ENCODE data around the gene TOX4. TPM values are rescaled to one million over a fixed set of nuclear protein-coding genes. Genes with fewer than 3 reads are reported as not detected.

Gene TOX4
- total RNA-seq, 2 donors from 2014 or later = 34.5 to 54.7 TPM

- Histone ChIP-seq H3K27ac (no peak overlapping the region), H3K4me1 (ENCODE audit: control insufficient read depth in 1 of 2, low read depth in 2 of 2) (peaks cover 0 to 5% of the 10 kb centered on the region in 2 donors), H3K36me3 (no peaks in the 10 kb centered on the region), H3K9me3 (no peaks in the 10 kb centered on the region), H3K27me3 (replicated peaks; ENCODE audit: insufficient read depth) (no peaks in the 10 kb centered on the region), H3K4me3 (peak overlapping the region; percentile 33)
- DNase-seq (ENCODE audit: low spot score) = no peak
- TF ChIP-seq, protein P1, sequence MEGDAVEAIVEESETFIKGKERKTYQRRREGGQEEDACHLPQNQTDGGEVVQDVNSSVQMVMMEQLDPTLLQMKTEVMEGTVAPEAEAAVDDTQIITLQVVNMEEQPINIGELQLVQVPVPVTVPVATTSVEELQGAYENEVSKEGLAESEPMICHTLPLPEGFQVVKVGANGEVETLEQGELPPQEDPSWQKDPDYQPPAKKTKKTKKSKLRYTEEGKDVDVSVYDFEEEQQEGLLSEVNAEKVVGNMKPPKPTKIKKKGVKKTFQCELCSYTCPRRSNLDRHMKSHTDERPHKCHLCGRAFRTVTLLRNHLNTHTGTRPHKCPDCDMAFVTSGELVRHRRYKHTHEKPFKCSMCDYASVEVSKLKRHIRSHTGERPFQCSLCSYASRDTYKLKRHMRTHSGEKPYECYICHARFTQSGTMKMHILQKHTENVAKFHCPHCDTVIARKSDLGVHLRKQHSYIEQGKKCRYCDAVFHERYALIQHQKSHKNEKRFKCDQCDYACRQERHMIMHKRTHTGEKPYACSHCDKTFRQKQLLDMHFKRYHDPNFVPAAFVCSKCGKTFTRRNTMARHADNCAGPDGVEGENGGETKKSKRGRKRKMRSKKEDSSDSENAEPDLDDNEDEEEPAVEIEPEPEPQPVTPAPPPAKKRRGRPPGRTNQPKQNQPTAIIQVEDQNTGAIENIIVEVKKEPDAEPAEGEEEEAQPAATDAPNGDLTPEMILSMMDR (IDR thresholded peaks at IDR 0.05) = no peak
- ATAC-seq (ENCODE audit: insufficient number of reproducible peaks, low FRiP score, low read depth) = no peak
Measured at GRCh38 chr14:21536418-21537089, 59.6 kb downstream of the TOX4 start.

DNA sequence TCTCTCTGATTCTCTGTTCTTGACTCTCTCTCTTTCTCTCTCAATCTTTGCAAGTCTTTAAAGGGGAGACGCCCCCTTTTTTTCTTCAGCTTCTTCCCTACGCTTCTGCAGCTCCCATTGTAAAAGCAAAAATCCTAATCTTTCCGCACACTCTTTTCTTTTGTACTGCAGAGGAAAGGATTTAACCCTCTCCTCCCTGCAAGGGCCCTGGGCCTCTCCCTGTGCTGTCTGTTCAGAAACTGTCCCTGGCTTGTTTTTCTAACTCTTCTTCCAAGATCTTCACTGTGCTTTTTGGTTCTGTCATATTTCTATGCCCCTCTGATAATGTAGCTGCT is 60.1 kb downstream of the TOX4 start:
- Histone ChIP-seq H3K36me3 (no peaks in the 10 kb centered on the region), H3K4me3 (no peak overlapping the region), H3K9me3 (no peaks in the 10 kb centered on the region), H3K4me1 (ENCODE audit: control insufficient read depth in 1 of 2, low read depth in 2 of 2) (peaks cover 0 to 5% of the 10 kb centered on the region in 2 donors), H3K27me3 (replicated peaks; ENCODE audit: insufficient read depth) (no peaks in the 10 kb centered on the region), H3K27ac (no peak overlapping the region)
- DNase-seq (ENCODE audit: low spot score) (no peak), ATAC-seq (ENCODE audit: insufficient number of reproducible peaks, low FRiP score, low read depth) (no peak)
- TF ChIP-seq, protein P1 (IDR thresholded peaks at IDR 0.05) = no peak

GRCh38 chr14:21539189-21539940 is 62.4 kb downstream of the TOX4 start:
- H3K36me3 ChIP-seq = no peaks in the 10 kb centered on the region
- no peaks in the 10 kb centered on the region for H3K27me3 ChIP-seq (replicated peaks; ENCODE audit: insufficient read depth)
- H3K9me3 ChIP-seq = no peaks in the 10 kb centered on the region
- H3K4me3 ChIP-seq = no peak overlapping the region
- TF ChIP-seq, protein P1 (IDR thresholded peaks at IDR 0.05) = no peak
- peaks cover 0 to 5% of the 10 kb centered on the region in 2 donors for H3K4me1 ChIP-seq (ENCODE audit: control insufficient read depth in 1 of 2, low read depth in 2 of 2)
- H3K27ac ChIP-seq = no peak overlapping the region
- no peak for DNase-seq (ENCODE audit: low spot score)
- no peak for ATAC-seq (ENCODE audit: insufficient number of reproducible peaks, low FRiP score, low read depth)

DNA sequence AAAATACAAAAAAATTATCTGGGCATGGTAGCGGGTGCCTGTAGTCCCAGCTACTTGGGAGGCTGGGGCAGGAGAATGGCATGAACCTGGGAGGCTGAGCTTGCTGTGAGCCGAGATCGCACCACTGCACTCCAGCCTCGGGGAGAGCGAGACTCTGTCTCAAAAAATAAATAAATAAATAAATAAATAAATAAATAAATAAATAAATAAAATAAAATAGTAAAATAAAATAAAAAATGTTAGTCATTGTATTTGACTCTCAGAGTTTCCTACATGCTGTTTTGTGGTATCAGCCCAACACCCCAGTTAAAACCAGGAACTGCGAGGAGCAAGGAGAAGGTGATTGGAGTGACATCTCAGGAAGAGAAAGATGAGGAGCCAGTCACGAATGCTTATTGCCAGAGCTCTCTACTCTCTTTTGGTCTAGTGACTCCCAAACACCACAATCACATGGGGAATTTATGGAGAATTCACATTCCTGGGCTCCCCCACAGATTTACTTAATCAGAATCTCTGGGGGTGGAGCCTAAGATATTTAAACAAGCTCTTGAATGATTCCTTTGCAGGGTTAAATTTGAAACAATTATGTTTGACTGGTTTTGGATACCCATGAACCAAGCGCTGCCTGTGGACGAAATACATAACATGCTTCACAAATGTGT is 64.5 kb downstream of the TOX4 start:
- Histone ChIP-seq H3K36me3 (no peaks in the 10 kb centered on the region), H3K9me3 (no peaks in the 10 kb centered on the region), H3K4me3 (no peak overlapping the region), H3K27me3 (replicated peaks; ENCODE audit: insufficient read depth) (no peaks in the 10 kb centered on the region), H3K4me1 (ENCODE audit: control insufficient read depth in 1 of 2, low read depth in 2 of 2) (peaks cover 0 to 3% of the 10 kb centered on the region in 2 donors), H3K27ac (no peak overlapping the region)
- TF ChIP-seq, protein P1 (IDR thresholded peaks at IDR 0.05) = no peak
- ATAC-seq (ENCODE audit: insufficient number of reproducible peaks, low FRiP score, low read depth) = no peak
- no peak for DNase-seq (ENCODE audit: low spot score)

- ATAC-seq (ENCODE audit: insufficient number of reproducible peaks, low FRiP score, low read depth) = no peak
- Histone ChIP-seq H3K9me3 (no peaks in the 10 kb centered on the region), H3K36me3 (no peaks in the 10 kb centered on the region), H3K27me3 (replicated peaks; ENCODE audit: insufficient read depth) (no peaks in the 10 kb centered on the region), H3K4me1 (ENCODE audit: control insufficient read depth in 1 of 2, low read depth in 2 of 2) (no peaks in the 10 kb centered on the region), H3K4me3 (no peak overlapping the region), H3K27ac (no peak overlapping the region)
- no peak for DNase-seq (ENCODE audit: low spot score)
- TF ChIP-seq, protein P1 (IDR thresholded peaks at IDR 0.05) = no peak
Measured at GRCh38 chr14:21543521-21543960, 66.5 kb downstream of the TOX4 start.
